GM12874 (cell line): ENCODE measurements around the gene FAM171A2.

ENCODE experiments used
- TF ChIP-seq, protein P1 (sequence below): IDR thresholded peaks from 2 replicates; pipeline ENCODE4 v1.5.1; 2011; ENCODE audit warnings: low read depth, mild to moderate bottlenecking, control low read depth, low read length, moderate library complexity; ENCODE audit not compliant: insufficient read depth

FAM171A2 gene

DNA sequence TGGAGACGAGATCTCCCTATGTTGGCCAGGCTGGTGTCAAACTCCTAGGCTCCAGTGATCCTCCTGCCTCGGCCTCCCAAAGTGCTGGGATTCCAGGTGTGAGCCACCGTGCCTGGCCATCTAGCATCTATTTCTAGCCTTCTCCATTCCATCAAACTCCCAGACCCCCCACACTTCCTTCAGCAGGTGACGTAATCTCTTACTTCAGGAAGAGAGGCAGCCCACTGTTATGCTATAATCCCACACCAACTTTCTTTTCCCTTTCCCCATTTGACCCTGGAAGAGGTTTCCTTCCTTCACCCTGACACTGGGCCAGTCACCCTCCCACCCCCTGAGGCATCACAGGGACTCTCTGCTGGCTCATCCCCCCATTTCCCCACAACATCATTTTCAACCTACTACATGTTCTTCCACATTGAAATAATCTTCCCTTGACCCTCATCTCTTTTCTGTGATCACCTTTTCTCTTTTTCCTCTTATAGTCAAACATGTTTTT lies 18.2 kb upstream of the FAM171A2 start:
- TF ChIP-seq, protein P1, sequence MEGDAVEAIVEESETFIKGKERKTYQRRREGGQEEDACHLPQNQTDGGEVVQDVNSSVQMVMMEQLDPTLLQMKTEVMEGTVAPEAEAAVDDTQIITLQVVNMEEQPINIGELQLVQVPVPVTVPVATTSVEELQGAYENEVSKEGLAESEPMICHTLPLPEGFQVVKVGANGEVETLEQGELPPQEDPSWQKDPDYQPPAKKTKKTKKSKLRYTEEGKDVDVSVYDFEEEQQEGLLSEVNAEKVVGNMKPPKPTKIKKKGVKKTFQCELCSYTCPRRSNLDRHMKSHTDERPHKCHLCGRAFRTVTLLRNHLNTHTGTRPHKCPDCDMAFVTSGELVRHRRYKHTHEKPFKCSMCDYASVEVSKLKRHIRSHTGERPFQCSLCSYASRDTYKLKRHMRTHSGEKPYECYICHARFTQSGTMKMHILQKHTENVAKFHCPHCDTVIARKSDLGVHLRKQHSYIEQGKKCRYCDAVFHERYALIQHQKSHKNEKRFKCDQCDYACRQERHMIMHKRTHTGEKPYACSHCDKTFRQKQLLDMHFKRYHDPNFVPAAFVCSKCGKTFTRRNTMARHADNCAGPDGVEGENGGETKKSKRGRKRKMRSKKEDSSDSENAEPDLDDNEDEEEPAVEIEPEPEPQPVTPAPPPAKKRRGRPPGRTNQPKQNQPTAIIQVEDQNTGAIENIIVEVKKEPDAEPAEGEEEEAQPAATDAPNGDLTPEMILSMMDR = no peak

DNA sequence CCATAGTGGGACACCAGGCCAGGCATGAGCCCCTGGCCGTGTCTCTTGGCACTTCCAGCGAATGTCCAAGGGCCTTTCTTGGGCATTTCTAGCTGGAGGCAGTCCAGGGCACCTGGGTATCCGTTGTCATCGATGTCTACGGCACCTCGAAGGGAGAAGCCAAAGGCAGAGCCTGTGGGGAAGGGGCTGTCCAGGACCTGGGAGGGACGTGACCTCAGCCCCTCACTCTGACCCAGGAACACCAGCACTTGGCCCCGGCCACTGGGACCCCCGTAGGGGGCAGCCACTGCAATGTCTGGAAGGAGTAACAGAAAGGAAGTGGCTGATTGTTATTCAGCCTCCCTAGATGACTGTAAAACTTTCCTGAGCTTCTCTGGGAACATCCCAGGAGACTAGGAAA lies 17.1 kb upstream of the FAM171A2 start:
- TF ChIP-seq, protein P1 = no peak

DNA sequence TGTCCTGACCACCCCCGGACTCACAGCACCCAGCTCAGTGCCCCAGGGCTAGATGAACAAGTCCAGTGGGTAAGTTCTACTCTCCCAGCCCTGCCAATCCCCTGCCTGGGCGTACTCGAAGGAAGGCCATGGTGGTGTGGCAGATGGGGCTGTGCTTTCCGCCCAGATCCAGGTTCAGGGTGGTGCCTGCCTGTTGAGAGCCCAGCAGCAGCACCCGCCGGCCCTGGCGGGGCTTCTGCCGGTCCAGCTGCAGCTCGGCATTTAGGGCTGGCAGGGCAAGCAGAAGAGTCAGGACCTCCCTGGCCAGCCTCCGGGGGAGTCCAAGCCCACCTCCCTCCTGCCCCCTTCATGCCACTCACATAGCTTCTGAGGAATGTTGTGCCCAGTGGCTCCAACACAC lies 16.2 kb upstream of the FAM171A2 start:
- TF ChIP-seq, protein P1 = no peak

DNA sequence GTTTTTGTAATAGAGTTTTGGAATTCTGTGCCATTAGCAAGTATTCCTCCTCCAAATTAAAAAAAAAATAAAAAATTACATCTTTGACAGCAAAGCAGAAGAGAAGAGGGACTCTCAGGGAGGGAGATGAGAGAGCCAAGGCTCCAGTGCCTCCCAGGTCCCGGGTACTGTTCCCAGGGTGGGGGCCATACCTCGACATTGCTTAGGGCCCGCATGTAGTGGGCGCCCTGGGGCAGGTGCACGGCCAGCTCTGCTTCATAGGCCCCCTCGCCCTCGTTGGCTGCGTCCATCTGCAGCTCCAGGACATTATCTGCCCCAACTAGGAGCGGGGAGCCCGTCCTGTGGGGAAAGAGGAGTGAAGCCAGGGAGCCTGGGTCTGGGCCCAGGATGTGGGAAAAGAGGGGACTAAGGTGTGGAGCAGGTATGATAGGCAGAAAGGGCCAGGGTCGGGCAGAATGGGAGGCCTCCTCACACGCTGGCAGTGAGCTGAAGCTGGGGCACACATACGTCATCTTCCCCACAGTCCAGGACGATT lies 14.6 kb upstream of the FAM171A2 start:
- TF ChIP-seq, protein P1 = no peak

DNA sequence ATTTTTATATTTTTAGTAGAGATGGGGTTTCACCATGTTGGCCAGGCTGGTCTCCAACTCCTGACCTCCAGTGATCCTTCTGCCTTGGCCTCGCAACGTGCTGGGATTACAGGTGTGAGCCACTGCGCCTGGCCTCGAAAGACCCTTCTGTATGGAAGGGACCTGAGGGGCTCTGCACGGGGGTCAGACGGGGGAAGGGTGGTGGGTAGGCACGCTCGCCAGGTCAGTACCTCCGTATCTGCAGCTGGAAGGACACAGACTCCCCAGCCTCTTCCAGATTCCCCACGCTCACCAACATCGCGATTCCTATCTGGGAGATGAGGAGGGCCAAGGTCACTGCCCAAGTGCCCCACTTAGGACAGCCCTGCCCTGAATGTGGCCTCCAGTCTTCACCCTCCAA lies 13.1 kb upstream of the FAM171A2 start:
- TF ChIP-seq, protein P1 = no peak

DNA sequence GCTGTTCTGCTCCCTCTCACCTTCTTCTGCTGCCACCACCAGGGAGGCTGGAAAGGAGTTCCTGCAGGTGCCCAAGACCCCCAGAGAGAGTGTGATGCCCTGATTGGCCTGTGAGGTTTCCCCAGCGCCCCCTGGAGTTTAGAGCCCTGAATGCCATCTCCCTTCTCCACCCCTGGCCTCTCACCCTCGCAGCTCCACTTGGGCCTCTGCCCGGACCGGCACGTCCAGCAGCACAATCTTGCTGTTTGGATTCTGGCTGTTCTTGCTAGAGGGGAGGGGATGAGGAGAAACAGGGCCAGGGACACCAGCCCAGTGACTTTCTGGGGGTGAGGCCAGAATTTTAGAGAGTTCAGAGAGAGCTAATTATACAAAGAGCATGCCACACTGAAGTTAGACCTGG lies 12.5 kb upstream of the FAM171A2 start:
- TF ChIP-seq, protein P1 = peak; percentile 71

DNA sequence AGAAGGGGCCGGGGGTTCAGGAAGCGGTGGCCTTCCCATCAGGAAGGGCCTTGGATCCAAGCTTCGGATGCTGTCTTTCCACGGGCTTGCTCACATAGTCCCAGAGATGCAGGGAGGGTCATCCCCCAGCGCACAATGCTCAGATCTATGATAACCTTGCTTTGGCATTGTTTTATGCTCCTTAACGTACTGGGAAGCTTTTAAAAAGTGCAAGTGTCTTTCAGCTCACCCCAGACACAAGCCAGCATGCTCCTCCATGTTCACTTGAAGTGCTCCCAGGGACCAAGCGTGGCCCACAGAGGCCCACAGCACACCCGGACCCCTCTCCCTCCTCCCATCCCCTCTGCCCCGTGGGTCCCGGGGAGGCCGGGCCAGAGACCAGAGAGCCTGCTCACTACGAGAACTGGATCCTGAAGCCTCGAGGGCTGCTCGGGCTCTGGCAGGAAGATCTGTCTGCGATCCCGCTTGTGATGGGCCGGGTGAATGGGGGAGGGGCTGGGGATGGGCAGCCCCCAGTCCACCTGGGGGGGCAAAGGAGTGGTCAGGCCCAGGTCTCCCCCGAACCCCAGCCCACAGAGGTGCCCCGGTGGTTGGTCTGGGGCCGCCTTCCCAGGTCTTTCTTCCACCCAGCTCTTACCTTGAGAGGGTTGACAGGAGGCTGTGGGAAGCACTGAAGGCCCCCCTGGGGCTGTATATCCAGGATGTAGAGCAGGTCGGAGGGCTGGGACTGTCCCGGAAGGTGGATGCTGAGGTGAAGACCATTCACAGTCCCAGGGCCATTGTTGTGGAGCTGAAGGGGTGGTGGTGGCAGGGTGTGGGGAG lies 11.8 kb upstream of the FAM171A2 start:
- TF ChIP-seq, protein P1 = no peak
